H9 (cell line): ENCODE measurements around the gene ELF5. TPM values are rescaled to one million over a fixed set of nuclear protein-coding genes. Genes with fewer than 3 reads are reported as not detected.

Experiments
- DNase-seq: peaks from one replicate; pipeline ENCODE4 v3.0.0-alpha.2; 2017
- H2AFZ ChIP-seq: one replicate; pipeline ENCODE4 v1.6.1; 2013; ENCODE audit warnings: mild to moderate bottlenecking, low read length, control low read depth, moderate library complexity
- H2AK5ac ChIP-seq: 2 replicates; pipeline ENCODE4 v1.6.1; 2013; ENCODE audit warnings: low read length, control low read depth, mixed read lengths; ENCODE audit not compliant: insufficient read length
- H2BK120ac ChIP-seq: one replicate; pipeline ENCODE4 v1.6.1; 2013; ENCODE audit warnings: low read depth, mild to moderate bottlenecking, low read length, control low read depth, inconsistent platforms; ENCODE audit not compliant: poor library complexity, severe bottlenecking
- H2BK12ac ChIP-seq: 2 replicates; pipeline ENCODE4 v1.6.1; 2013; ENCODE audit warnings: low read length, control low read depth, mixed read lengths, low read depth; ENCODE audit not compliant: insufficient read length
- H2BK15ac ChIP-seq: 2 replicates; pipeline ENCODE4 v1.6.1; 2013; ENCODE audit warnings: low read depth, low read length, control low read depth
- H2BK20ac ChIP-seq: one replicate; pipeline ENCODE4 v1.6.1; 2013; ENCODE audit warnings: low read depth, mild to moderate bottlenecking, low read length, control low read depth, inconsistent platforms; ENCODE audit not compliant: poor library complexity, severe bottlenecking
- H2BK5ac ChIP-seq: 2 replicates; pipeline ENCODE4 v1.6.1; 2013; ENCODE audit warnings: low read length, control low read depth, mixed read lengths; ENCODE audit not compliant: insufficient read length
- H3K14ac ChIP-seq: 2 replicates; pipeline ENCODE4 v1.6.1; 2013; ENCODE audit warnings: low read length, control low read depth; ENCODE audit not compliant: insufficient read depth
- H3K18ac ChIP-seq: 2 replicates; pipeline ENCODE4 v1.6.1; 2013; ENCODE audit warnings: low read depth, mild to moderate bottlenecking, mixed read lengths, low read length, control low read depth; ENCODE audit not compliant: insufficient read length
- H3K23ac ChIP-seq: 2 replicates; pipeline ENCODE4 v1.6.1; 2013; ENCODE audit warnings: low read length, control low read depth, mixed read lengths, low read depth; ENCODE audit not compliant: insufficient read length
- H3K23me2 ChIP-seq: 2 replicates; pipeline ENCODE4 v1.6.1; 2013; ENCODE audit warnings: low read depth, mild to moderate bottlenecking, mixed read lengths, low read length, control low read depth; ENCODE audit not compliant: insufficient read length, poor library complexity, severe bottlenecking
- H3K27ac ChIP-seq: 2 replicates; pipeline ENCODE4 v1.5.1; 2013; ENCODE audit warnings: low read length, control low read depth, mixed read lengths, low read depth; ENCODE audit not compliant: insufficient read length
- H3K27me3 ChIP-seq: 2 replicates; pipeline ENCODE4 v1.6.1; 2013; ENCODE audit warnings: low read length, control low read depth, inconsistent platforms; ENCODE audit not compliant: insufficient read depth
- H3K4ac ChIP-seq: 2 replicates; pipeline ENCODE4 v1.6.1; 2013; ENCODE audit warnings: low read depth, mild to moderate bottlenecking, control low read depth, inconsistent platforms, low read length, moderate library complexity
- H3K4me1 ChIP-seq: 2 replicates; pipeline ENCODE4 v1.6.1; 2013; ENCODE audit warnings: low read length, control low read depth, inconsistent platforms; ENCODE audit not compliant: insufficient read depth
- H3K4me2 ChIP-seq: 2 replicates; pipeline ENCODE4 v1.6.1; 2013; ENCODE audit warnings: low read length, control low read depth, mixed read lengths; ENCODE audit not compliant: insufficient read length, insufficient read depth
- H3K56ac ChIP-seq: 2 replicates; pipeline ENCODE4 v1.6.1; 2013; ENCODE audit warnings: low read depth, mild to moderate bottlenecking, mixed read lengths, low read length, control low read depth; ENCODE audit not compliant: insufficient read length
- H3K79me1 ChIP-seq: 2 replicates; pipeline ENCODE4 v1.6.1; 2013; ENCODE audit warnings: low read depth, mild to moderate bottlenecking, moderate library complexity, low read length, control low read depth, inconsistent platforms; ENCODE audit not compliant: insufficient read depth, poor library complexity, severe bottlenecking
- H3K79me2 ChIP-seq: 2 replicates; pipeline ENCODE4 v1.6.1; 2013; ENCODE audit warnings: low read length, control low read depth, inconsistent platforms; ENCODE audit not compliant: insufficient read depth
- H3K9ac ChIP-seq: 2 replicates; pipeline ENCODE4 v1.6.1; 2013; ENCODE audit warnings: low read length, control low read depth, mixed read lengths; ENCODE audit not compliant: insufficient read length; ENCODE audit errors: extremely low read depth
- H3K9me3 ChIP-seq: one replicate; pipeline ENCODE4 v1.6.1; 2013; ENCODE audit warnings: low read depth, low read length, inconsistent platforms; ENCODE audit not compliant: control insufficient read depth
- H3T11ph ChIP-seq: one replicate; pipeline ENCODE4 v1.6.1; 2013; ENCODE audit warnings: mild to moderate bottlenecking, low read length, control low read depth, inconsistent platforms
- H4K20me1 ChIP-seq: one replicate; pipeline ENCODE4 v1.6.1; 2013; ENCODE audit not compliant: control insufficient read depth, insufficient read length, insufficient read depth
- H4K5ac ChIP-seq: 2 replicates; pipeline ENCODE4 v1.6.1; 2013; ENCODE audit warnings: low read depth, mild to moderate bottlenecking, mixed read lengths, low read length, control low read depth; ENCODE audit not compliant: insufficient read length
- H4K8ac ChIP-seq: replicated peaks from 2 replicates; pipeline ENCODE4 v1.6.1; 2013; ENCODE audit warnings: low read length, control low read depth, mixed read lengths, low read depth; ENCODE audit not compliant: insufficient read length
- H4K91ac ChIP-seq: 2 replicates; pipeline ENCODE4 v1.6.1; 2013; ENCODE audit warnings: low read depth, mild to moderate bottlenecking, moderate library complexity, mixed read lengths, low read length, control low read depth; ENCODE audit not compliant: insufficient read length
- H3K27ac Mint-ChIP-seq, 3 experiments: 2 replicates in 2 of 3; 3 replicates in 1 of 3; pipeline ENCODE4 v1.8.0; 2020 to 2021; ENCODE audit warnings: mixed read lengths in 3 of 3, mild to moderate bottlenecking in 1 of 3, moderate library complexity in 1 of 3
- H3K27me3 Mint-ChIP-seq: 2 replicates; pipeline ENCODE4 v1.8.0; 2021; ENCODE audit warnings: low read depth, mild to moderate bottlenecking, moderate library complexity, mixed read lengths
- H3K36me3 Mint-ChIP-seq, 3 experiments: 2 replicates in 2 of 3; 3 replicates in 1 of 3; pipeline ENCODE4 v1.8.0; 2020 to 2021; ENCODE audit warnings: low read depth in 3 of 3, mixed read lengths in 3 of 3; ENCODE audit not compliant: insufficient read depth in 1 of 3
- H3K4me1 Mint-ChIP-seq, 2 experiments: 2 replicates each; pipeline ENCODE4 v1.8.0; 2020; ENCODE audit warnings: mixed read lengths in 2 of 2
- H3K4me3 Mint-ChIP-seq, 2 experiments: 2 replicates in 1 of 2; 3 replicates in 1 of 2; pipeline ENCODE4 v1.8.0; 2020 to 2021; ENCODE audit warnings: mild to moderate bottlenecking in 2 of 2, mixed read lengths in 2 of 2, moderate library complexity in 1 of 2
- H3K9me3 Mint-ChIP-seq, 2 experiments: 2 replicates in 1 of 2; 3 replicates in 1 of 2; pipeline ENCODE4 v1.8.0; 2020; ENCODE audit warnings: mild to moderate bottlenecking in 2 of 2, mixed read lengths in 2 of 2, moderate library complexity in 1 of 2
- CTCF ChIP-seq: fragments of 200-600 bp; sonication (generic); conservative IDR thresholded peaks from 3 replicates; pipeline ENCODE4 v1.8.0; 2021; ENCODE audit warnings: antibody characterized with exemption, mild to moderate bottlenecking
- whole genome bisulfite sequencing: extraction: QIAGEN DNeasy Blood & Tissue Kit; methylation state at CpG from one replicate; pipeline ENCODE4 v1.1.7; 2013; ENCODE audit warnings: missing lambda C conversion rate, low lambda C conversion rate, mixed read lengths; ENCODE audit not compliant: insufficient read length; ENCODE audit errors: extremely low coverage; 5-methylcytosine and 5-hydroxymethylcytosine counted together
- total RNA-seq: library from RNA; stranded (reverse); gene quantifications from 2 replicates; pipeline ENCODE4 v1.2.1, GENCODE V29; 2021

Gene ELF5
- total RNA-seq, 1 experiment from 2014 or later = not detected

GRCh38 chr11:34448223-34448994 is 65.2 kb downstream of the ELF5 start:
- no peaks in the 10 kb centered on the region for H3K27me3 ChIP-seq
- H2BK120ac ChIP-seq = no peak overlapping the region
- H3K27me3 Mint-ChIP-seq = no peaks in the 10 kb centered on the region
- H4K8ac ChIP-seq = no peak overlapping the region
- H4K20me1 ChIP-seq = no peaks in the 10 kb centered on the region
- no peak overlapping the region for H3K56ac ChIP-seq
- no peak overlapping the region for H3T11ph ChIP-seq
- no peak overlapping the region for H3K27ac ChIP-seq
- no peak overlapping the region for H2BK20ac ChIP-seq
- DNase-seq = no peak
- H3K4me1 Mint-ChIP-seq = no peaks in the 10 kb centered on the region
- H3K4me1 ChIP-seq = no peaks in the 10 kb centered on the region
- H2BK5ac ChIP-seq = no peak overlapping the region
- no peak overlapping the region for H3K18ac ChIP-seq
- no peak overlapping the region for H3K9ac ChIP-seq
- no peaks in the 10 kb centered on the region for H3K23me2 ChIP-seq
- no peaks in the 10 kb centered on the region for H3K79me1 ChIP-seq
- no peak overlapping the region for H2BK15ac ChIP-seq
- H2AK5ac ChIP-seq = no peak overlapping the region
- H3K9me3 ChIP-seq = no peaks in the 10 kb centered on the region
- H3K4me2 ChIP-seq = no peak overlapping the region
- H3K4me3 Mint-ChIP-seq = no peak overlapping the region
- no peak overlapping the region for H2AFZ ChIP-seq
- H3K79me2 ChIP-seq = no peaks in the 10 kb centered on the region
- no peak overlapping the region for H4K91ac ChIP-seq
- H3K9me3 Mint-ChIP-seq = no peaks in the 10 kb centered on the region
- no CpG with 5 or more reads among the region's 11 CpGs for WGBS
- no peak for TF ChIP-seq CTCF
- H2BK12ac ChIP-seq = no peak overlapping the region
- H3K14ac ChIP-seq = no peak overlapping the region
- H3K23ac ChIP-seq = no peak overlapping the region
- no peak overlapping the region for H3K4ac ChIP-seq
- no peak overlapping the region for H4K5ac ChIP-seq
- H3K27ac Mint-ChIP-seq = no peak overlapping the region; a peak in 1 of 7 replicates
- peaks cover 0 to 25% (median 0%) of the 10 kb centered on the region in 3 experiments; a peak in 3 of 7 replicates for H3K36me3 Mint-ChIP-seq
